Neural cell (in vitro differentiated cells): ENCODE data around the gene TNNT3.

ENCODE experiments used
- CTCF ChIP-seq: fragments of 450-650 bp; IDR thresholded peaks from 2 replicates; pipeline ENCODE4 v1.5.1; 2014; ENCODE audit warnings: antibody characterized with exemption, mild to moderate bottlenecking, moderate library complexity; ENCODE audit not compliant: poor library complexity, severe bottlenecking
- EP300 ChIP-seq: fragments of 450-650 bp; conservative IDR thresholded peaks from 2 replicates; pipeline ENCODE4 v1.6.1; 2014; ENCODE audit warnings: antibody characterized with exemption, mild to moderate bottlenecking, moderate library complexity; ENCODE audit not compliant: poor library complexity, severe bottlenecking
- EZH2 ChIP-seq: fragments of 200-600, 300-800 bp; shearing (Covaris generic), sonication (generic); IDR thresholded peaks from 2 replicates; pipeline ENCODE4 v1.6.1; 2014; ENCODE audit warnings: antibody characterized with exemption, low read length, borderline replicate concordance, mild to moderate bottlenecking; ENCODE audit not compliant: insufficient read depth, poor library complexity, severe bottlenecking
- MXI1 ChIP-seq: fragments of 450-650 bp; conservative IDR thresholded peaks from 2 replicates; pipeline ENCODE4 v1.6.1; 2014; ENCODE audit warnings: antibody characterized with exemption, mild to moderate bottlenecking; ENCODE audit not compliant: poor library complexity, severe bottlenecking
- POLR2AphosphoS5 ChIP-seq: IDR thresholded peaks from 2 replicates; pipeline ENCODE4 v1.6.1; 2012
- RAD21 ChIP-seq: fragments of 450-650 bp; conservative IDR thresholded peaks from 2 replicates; pipeline ENCODE4 v1.6.1; 2014; ENCODE audit warnings: antibody characterized with exemption, mild to moderate bottlenecking, moderate library complexity
- REST ChIP-seq: IDR thresholded peaks from 2 replicates; pipeline ENCODE4 v1.6.1; 2012; ENCODE audit warnings: borderline replicate concordance

DNA sequence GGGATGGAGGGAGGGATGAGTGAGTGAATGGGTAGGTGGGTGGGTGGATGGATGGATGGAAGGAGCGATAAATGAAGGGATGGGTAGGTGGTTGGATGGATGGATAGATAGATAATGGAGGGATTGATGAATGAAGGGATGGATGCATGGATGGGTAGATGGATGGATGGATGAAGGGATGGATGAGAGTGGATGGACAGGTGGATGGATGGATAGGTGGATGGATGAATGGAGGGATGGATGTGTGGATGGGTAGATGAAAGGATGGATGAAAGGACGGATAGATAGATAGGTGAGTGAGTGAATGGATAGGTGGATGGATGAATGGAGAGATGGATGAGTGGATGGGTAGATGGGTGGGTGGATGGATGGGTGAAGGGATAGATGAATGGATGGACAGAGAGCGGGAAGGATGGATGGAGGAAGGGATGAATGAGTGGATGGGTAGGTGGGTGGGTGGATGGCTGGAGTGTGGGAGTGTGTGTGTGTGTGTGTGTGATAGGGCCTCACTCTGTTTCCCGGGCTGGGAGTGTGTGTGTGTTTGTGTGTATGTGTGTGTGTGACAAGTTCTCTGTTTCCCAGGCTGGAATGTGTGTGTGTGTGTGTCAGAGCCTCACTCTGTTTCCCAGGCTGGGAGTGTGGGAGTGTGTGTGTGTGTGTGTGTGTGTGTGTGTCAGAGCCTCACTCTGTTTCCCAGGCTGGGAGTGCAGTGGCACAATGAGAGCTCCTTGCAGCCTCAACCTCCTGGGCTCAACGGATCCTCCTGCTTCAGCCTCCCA lies 25.7 kb upstream of the TNNT3 start:
- TF ChIP-seq CTCF: no peak
- TF ChIP-seq POLR2AphosphoS5: no peak
- TF ChIP-seq REST: no peak
- no peak for TF ChIP-seq RAD21
- no peak for TF ChIP-seq EP300
- TF ChIP-seq EZH2: no peak
- TF ChIP-seq MXI1: no peak
